Sigmoid colon (tissue), 7 donors: ENCODE data around the gene NOBOX. TPM values are rescaled to one million over a fixed set of nuclear protein-coding genes. Genes with fewer than 3 reads are reported as not detected.

Source experiments
- DNase-seq: peaks from one replicate; pipeline ENCODE4 v3.0.0-alpha.2; 2019
- H3K27ac ChIP-seq, 4 donors: fragments of 200-600 bp; sonication (generic); one replicate each; pipeline ENCODE4 v1.5.1; 2016 to 2019; ENCODE audit warnings: mild to moderate bottlenecking in 1 of 4
- H3K27me3 ChIP-seq, 3 donors: fragments of 200-600 bp; sonication (generic); one replicate each; pipeline ENCODE4 v1.5.1; 2019; ENCODE audit warnings: mild to moderate bottlenecking in 1 of 3
- H3K36me3 ChIP-seq, 4 donors: fragments of 200-600 bp; sonication (generic); one replicate each; pipeline ENCODE4 v1.5.1; 2016 to 2019
- H3K4me1 ChIP-seq, 4 donors: fragments of 200-600 bp; sonication (generic); one replicate each; pipeline ENCODE4 v1.5.1; 2017 to 2019
- H3K4me3 ChIP-seq, 4 donors: fragments of 200-600 bp; sonication (generic); one replicate each; pipeline ENCODE4 v1.5.1; 2017 to 2019; ENCODE audit warnings: mild to moderate bottlenecking in 2 of 4, moderate library complexity in 1 of 4
- H3K9me3 ChIP-seq, 4 donors: fragments of 200-600 bp in 3 of 4; sonication (generic) in 3 of 4; one replicate each; pipeline versions ENCODE4 v1.5.1 to v1.6.1; 2013 to 2019
- EP300 ChIP-seq, 4 donors: sonication (generic); formaldehyde crosslinking; IDR thresholded peaks; one replicate each; pipeline ENCODE4 v1.6.1; 2017; ENCODE audit warnings: antibody characterized with exemption in 4 of 4
- POLR2A ChIP-seq, 2 donors: fragments of 450-650 bp; IDR thresholded peaks; one replicate each; pipeline ENCODE4 v1.6.1; 2016; ENCODE audit warnings: antibody characterized with exemption in 2 of 2, mild to moderate bottlenecking in 2 of 2, moderate library complexity in 2 of 2
- POLR2AphosphoS5 ChIP-seq, 4 donors: sonication (generic); formaldehyde crosslinking; IDR thresholded peaks; one replicate each; pipeline ENCODE4 v1.6.1; 2017; ENCODE audit warnings: antibody characterized with exemption in 4 of 4
- WGBS, 2 donors: extraction: QIAGEN DNeasy Blood & Tissue Kit; methylation state at CpG; one replicate each; pipeline ENCODE4 v1.1.7; 2013; 5-methylcytosine and 5-hydroxymethylcytosine counted together
- intact Hi-C: fragments of 100-400 bp; cut with DNase I; formaldehyde crosslinking; loops from one replicate; pipeline ENCODE4 v1.15.1; 2023
- polyA plus RNA-seq, 3 donors: library from polyadenylated mRNA; stranded (reverse); fragments of 200-250 nt; gene quantifications; one replicate each; pipeline ENCODE4 v1.2.3, GENCODE V29; 2013
- total RNA-seq, 4 donors: library from RNA; depleted of rRNA; stranded (reverse); fragments of >200 nt; gene quantifications; one replicate each; pipeline ENCODE4 v1.1.0, GENCODE V29; 2016
- TF ChIP-seq, protein P1 (sequence below), 4 experiments: fragments of 450-650 bp in 3 of 4; fragments of 200-600 bp in 1 of 4; IDR thresholded peaks; one replicate each; pipeline ENCODE4 v1.5.1; 2016 to 2019; ENCODE audit warnings: antibody characterized with exemption in 4 of 4, mild to moderate bottlenecking in 3 of 4, moderate library complexity in 2 of 4
- donor health status: healthy with polysubstance abuse.
- donor health status: Bipolar disorder and iron deficiency.
- donor health status: healthy.

The NOBOX gene
- not detected for total RNA-seq
- polyA plus RNA-seq, result not detected

DNA sequence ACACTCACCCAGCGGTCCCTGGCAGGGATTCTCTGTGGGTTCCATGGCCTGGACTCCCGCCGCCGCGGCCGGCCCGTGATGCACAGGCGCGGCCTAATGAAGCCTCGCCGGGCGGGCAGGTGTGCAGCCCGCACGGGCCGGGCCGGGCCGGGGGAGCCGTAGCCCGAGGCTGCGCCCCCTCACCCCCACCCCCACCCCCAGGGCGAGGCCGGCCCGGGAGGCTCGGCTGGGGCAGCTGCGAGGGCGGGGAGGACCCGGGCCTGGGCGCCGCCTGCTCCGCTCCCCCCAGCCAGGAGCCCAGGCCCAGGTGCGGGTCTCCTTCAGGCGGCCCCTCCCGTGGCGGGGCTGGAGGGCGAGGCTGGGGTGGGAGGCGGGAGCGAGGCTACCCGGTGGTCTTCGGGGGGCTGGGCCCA is at the start of gene NOBOX:
Gene NOBOX (minus strand): TSS at position 45 of the 413 bp plus-strand sequence.
- H3K36me3 ChIP-seq, result no peaks in the 10 kb centered on the region
- peaks cover 0 to 17% (median 10%) of the 10 kb centered on the region in 4 donors for H3K4me1 ChIP-seq
- no peaks in the 10 kb centered on the region for H3K9me3 ChIP-seq
- no peak within 1 kb of the TSS for H3K4me3 ChIP-seq
- H3K27ac ChIP-seq, result no peak within 1 kb of the TSS
- H3K27me3 ChIP-seq, result no peaks in the 10 kb centered on the region
- intact Hi-C loops, result no loop called here
- TF ChIP-seq EP300 (IDR thresholded peaks at IDR 0.05) (no peak), POLR2A (IDR thresholded peaks at IDR 0.05) (no peak), POLR2AphosphoS5 (IDR thresholded peaks at IDR 0.05) (no peak)
- TF ChIP-seq, protein P1, sequence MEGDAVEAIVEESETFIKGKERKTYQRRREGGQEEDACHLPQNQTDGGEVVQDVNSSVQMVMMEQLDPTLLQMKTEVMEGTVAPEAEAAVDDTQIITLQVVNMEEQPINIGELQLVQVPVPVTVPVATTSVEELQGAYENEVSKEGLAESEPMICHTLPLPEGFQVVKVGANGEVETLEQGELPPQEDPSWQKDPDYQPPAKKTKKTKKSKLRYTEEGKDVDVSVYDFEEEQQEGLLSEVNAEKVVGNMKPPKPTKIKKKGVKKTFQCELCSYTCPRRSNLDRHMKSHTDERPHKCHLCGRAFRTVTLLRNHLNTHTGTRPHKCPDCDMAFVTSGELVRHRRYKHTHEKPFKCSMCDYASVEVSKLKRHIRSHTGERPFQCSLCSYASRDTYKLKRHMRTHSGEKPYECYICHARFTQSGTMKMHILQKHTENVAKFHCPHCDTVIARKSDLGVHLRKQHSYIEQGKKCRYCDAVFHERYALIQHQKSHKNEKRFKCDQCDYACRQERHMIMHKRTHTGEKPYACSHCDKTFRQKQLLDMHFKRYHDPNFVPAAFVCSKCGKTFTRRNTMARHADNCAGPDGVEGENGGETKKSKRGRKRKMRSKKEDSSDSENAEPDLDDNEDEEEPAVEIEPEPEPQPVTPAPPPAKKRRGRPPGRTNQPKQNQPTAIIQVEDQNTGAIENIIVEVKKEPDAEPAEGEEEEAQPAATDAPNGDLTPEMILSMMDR (IDR thresholded peaks at IDR 0.05), result no peak
- no peak for DNase-seq
- WGBS, 2 donors, result 82 to 92% methylated on average over 39 of the region's 39 CpGs

DNA sequence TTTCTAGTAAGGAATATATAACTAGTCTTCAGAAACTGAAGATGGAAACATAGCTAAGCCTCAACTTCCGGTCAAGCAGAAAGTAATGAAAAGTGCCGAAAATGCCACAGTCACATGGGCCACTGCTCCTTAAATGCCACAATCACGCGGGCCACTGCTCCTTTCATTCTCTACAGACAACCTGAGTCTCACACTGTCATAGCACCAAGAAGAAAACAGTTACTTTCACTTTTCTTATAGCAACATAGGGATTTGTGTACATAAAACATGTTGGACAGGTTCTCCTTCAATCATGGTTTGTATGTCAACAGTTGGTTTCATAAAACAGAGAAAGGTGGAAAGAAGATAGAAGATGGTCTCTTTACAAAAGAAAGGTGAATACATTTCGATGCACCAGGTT is 48.6 kb upstream of the NOBOX start:
- intact Hi-C loops, result no loop called here
- TF ChIP-seq POLR2A (IDR thresholded peaks at IDR 0.05) (no peak), EP300 (IDR thresholded peaks at IDR 0.05) (no peak), POLR2AphosphoS5 (IDR thresholded peaks at IDR 0.05) (no peak)
- TF ChIP-seq, protein P1 (IDR thresholded peaks at IDR 0.05), result no peak
- Histone ChIP-seq H3K4me1 (no peaks in the 10 kb centered on the region), H3K4me3 (no peak overlapping the region), H3K27me3 (no peaks in the 10 kb centered on the region), H3K27ac (no peak overlapping the region), H3K36me3 (no peaks in the 10 kb centered on the region), H3K9me3 (peaks cover 0 to 1% (median 0%) of the 10 kb centered on the region in 4 donors)
- DNase-seq, result no peak
- WGBS, 2 donors, result 30 to 67% methylated on average over 5 of the region's 5 CpGs

DNA sequence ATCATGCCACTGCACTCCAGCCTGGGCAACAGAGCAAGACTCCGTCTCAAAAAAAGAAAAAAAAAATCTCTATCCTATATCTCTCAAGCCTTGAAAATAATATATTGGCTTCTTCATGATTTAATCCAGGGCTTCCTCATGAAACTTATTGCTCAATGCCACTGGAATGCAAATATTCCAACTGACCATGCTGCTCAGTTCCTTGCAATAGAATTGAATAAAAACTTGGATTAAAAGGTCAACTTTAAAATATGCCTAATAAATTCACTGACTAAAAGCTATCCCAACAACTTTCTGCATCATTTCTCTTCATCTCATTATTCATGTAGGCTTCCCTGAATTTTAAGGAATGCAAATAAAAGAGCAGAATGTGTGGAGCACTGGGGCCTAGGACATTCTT is 42.1 kb upstream of the NOBOX start:
- H3K9me3 ChIP-seq, result peaks cover 0 to 1% (median 0%) of the 10 kb centered on the region in 4 donors
- DNase-seq, result no peak
- no peaks in the 10 kb centered on the region for H3K4me1 ChIP-seq
- 85 to 90% methylated on average over 1 of the region's 1 CpG for WGBS, 2 donors
- H3K27me3 ChIP-seq, result no peaks in the 10 kb centered on the region
- H3K4me3 ChIP-seq, result no peak overlapping the region
- H3K27ac ChIP-seq, result no peak overlapping the region
- TF ChIP-seq, protein P1 (IDR thresholded peaks at IDR 0.05), result no peak
- no peak for TF ChIP-seq POLR2A (IDR thresholded peaks at IDR 0.05)
- no peak for TF ChIP-seq POLR2AphosphoS5 (IDR thresholded peaks at IDR 0.05)
- no peak for TF ChIP-seq EP300 (IDR thresholded peaks at IDR 0.05)
- intact Hi-C loops, result no loop called here
- no peaks in the 10 kb centered on the region for H3K36me3 ChIP-seq

DNA sequence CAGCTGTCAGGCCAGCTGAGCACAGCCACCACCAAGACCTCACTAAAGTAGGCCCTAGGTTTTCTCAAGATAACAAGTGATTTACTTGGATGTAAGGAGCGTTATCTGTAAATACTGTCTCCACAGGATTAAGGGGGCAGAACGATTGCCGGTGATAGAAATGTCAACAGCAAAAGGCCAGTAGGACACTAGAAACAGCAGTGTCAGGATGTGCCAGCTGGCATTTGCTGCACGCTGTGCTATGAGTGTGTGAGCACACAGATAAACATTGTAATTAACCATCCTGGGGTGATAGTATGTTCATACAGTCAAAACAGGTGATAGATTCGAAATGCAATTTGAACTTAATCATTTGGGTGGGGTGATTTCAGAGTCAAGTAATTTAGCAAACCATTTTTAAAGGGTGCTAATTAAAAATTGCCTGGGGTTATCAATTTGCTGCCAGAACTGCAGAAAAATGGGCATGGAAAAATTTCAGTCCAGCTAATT is 36.3 kb upstream of the NOBOX start:
- TF ChIP-seq EP300 (IDR thresholded peaks at IDR 0.05) (no peak), POLR2AphosphoS5 (IDR thresholded peaks at IDR 0.05) (no peak)
- H3K4me1 ChIP-seq, result no peaks in the 10 kb centered on the region
- no peaks in the 10 kb centered on the region for H3K27me3 ChIP-seq
- 42 to 57% methylated on average over 5 of the region's 5 CpGs for WGBS, 2 donors
- H3K27ac ChIP-seq, result no peak overlapping the region
- no peaks in the 10 kb centered on the region for H3K9me3 ChIP-seq
- H3K36me3 ChIP-seq, result no peaks in the 10 kb centered on the region
- DNase-seq, result no peak
- intact Hi-C loops, result no loop called here
- no peak overlapping the region for H3K4me3 ChIP-seq

DNA sequence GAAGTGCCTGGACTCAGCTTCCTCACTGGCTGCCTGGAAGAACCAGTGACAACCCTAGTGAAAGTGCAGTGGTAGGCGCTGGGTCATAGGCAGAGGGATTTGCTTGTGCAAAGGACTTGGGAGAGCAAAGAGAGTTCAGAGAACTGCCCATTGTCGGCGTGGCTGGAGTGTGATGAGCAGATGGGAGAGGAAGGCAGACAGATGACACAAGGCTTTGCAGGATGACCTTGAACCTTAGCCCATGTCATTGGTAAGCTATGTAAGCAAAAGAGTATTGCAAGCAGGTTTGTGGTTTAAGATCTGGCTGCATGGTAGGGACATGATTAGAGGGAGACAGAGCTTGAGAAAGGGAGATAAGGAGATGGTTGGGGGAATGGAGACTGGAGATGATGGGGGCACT is 35.3 kb upstream of the NOBOX start:
- intact Hi-C loops, result no loop called here
- no peak for DNase-seq
- H3K4me1 ChIP-seq, result no peaks in the 10 kb centered on the region
- no peak overlapping the region for H3K27ac ChIP-seq
- no peaks in the 10 kb centered on the region for H3K27me3 ChIP-seq
- H3K4me3 ChIP-seq, result no peak overlapping the region
- TF ChIP-seq EP300 (IDR thresholded peaks at IDR 0.05) (no peak), POLR2AphosphoS5 (IDR thresholded peaks at IDR 0.05) (no peak)
- H3K36me3 ChIP-seq, result no peaks in the 10 kb centered on the region
- no peaks in the 10 kb centered on the region for H3K9me3 ChIP-seq
- 90 to 91% methylated on average over 3 of the region's 3 CpGs for WGBS, 2 donors
